Measurements from ENCODE around the gene RAB17. TPM values are rescaled to one million over a fixed set of nuclear protein-coding genes. Genes with fewer than 3 reads are reported as not detected.

Gene RAB17
- total and polyA plus RNA-seq, 2 donors from 2014 or later: 59.1 to 151 TPM

GRCh38 chr2:237585590-237586221, 4.8 kb downstream of the RAB17 start:
- H3K9ac ChIP-seq (ENCODE audit: low read length in 3 of 3): no peak overlapping the region
- DNase-seq: peak in 2 of 5 donors; percentile 26 to 43
- no peaks in the 10 kb centered on the region for H3K9me3 ChIP-seq (ENCODE audit: control insufficient read depth in 2 of 3, insufficient read depth in 1 of 3, low read length in 3 of 3)
- H3K27me3 ChIP-seq (ENCODE audit: control insufficient read depth, insufficient read depth, low read length): no peaks in the 10 kb centered on the region
- peaks cover 0 to 2% (median 0%) of the 10 kb centered on the region in 3 donors for H3K36me3 ChIP-seq (ENCODE audit: control insufficient read depth in 2 of 3, insufficient read depth in 3 of 3, low read length in 3 of 3)
- H3K4me1 ChIP-seq (ENCODE audit: control insufficient read depth in 2 of 3, insufficient read depth in 2 of 3, low read depth in 1 of 3, low read length in 3 of 3): peaks cover 0 to 12% (median 7%) of the 10 kb centered on the region in 3 donors
- TF ChIP-seq CTCF (IDR thresholded peaks at IDR 0.05; ENCODE audit: borderline replicate concordance, extremely low read depth, insufficient read depth): no peak
- intact Hi-C loops (cut with DNase I): loop anchor here (10.0 kb wide), 1 partner anchor 159 kb away; no protein-coding TSS in a partner anchor
- no peak for FAIRE-seq
- H3K4me3 ChIP-seq (ENCODE audit: low read length in 3 of 3): no peak overlapping the region
- no peak overlapping the region for H3K27ac ChIP-seq (ENCODE audit: low read depth in 2 of 2, low read length in 2 of 2)

GRCh38 chr2:237583385-237584295, 6.9 kb downstream of the RAB17 start:
- DNase-seq: peak in 2 of 5 donors; percentile 38 to 57
- TF ChIP-seq CTCF (IDR thresholded peaks at IDR 0.05; ENCODE audit: borderline replicate concordance, extremely low read depth, insufficient read depth): no peak
- Histone ChIP-seq H3K9me3 (ENCODE audit: control insufficient read depth in 2 of 3, insufficient read depth in 1 of 3, low read length in 3 of 3) (no peaks in the 10 kb centered on the region), H3K4me3 (ENCODE audit: low read length in 3 of 3) (no peak overlapping the region), H3K4me1 (ENCODE audit: control insufficient read depth in 2 of 3, insufficient read depth in 2 of 3, low read depth in 1 of 3, low read length in 3 of 3) (peaks cover 0 to 12% (median 7%) of the 10 kb centered on the region in 3 donors), H3K27me3 (ENCODE audit: control insufficient read depth, insufficient read depth, low read length) (no peaks in the 10 kb centered on the region), H3K27ac (ENCODE audit: low read depth in 2 of 2, low read length in 2 of 2) (no peak overlapping the region), H3K9ac (ENCODE audit: low read length in 3 of 3) (no peak overlapping the region), H3K36me3 (ENCODE audit: control insufficient read depth in 2 of 3, insufficient read depth in 3 of 3, low read length in 3 of 3) (peaks cover 0 to 10% (median 4%) of the 10 kb centered on the region in 3 donors)
- intact Hi-C loops (cut with DNase I): loop anchor here (10.0 kb wide), 1 partner anchor 161 kb away; no protein-coding TSS in a partner anchor
- FAIRE-seq: no peak

- intact Hi-C loops (cut with DNase I): loop anchor here (10.0 kb wide), 1 partner anchor 163 kb away; no protein-coding TSS in a partner anchor
- Histone ChIP-seq H3K36me3 (ENCODE audit: control insufficient read depth in 2 of 3, insufficient read depth in 3 of 3, low read length in 3 of 3) (peaks cover 0 to 16% (median 9%) of the 10 kb centered on the region in 3 donors), H3K27ac (ENCODE audit: low read depth in 2 of 2, low read length in 2 of 2) (peak overlapping the region; percentile 48 to 62), H3K4me3 (ENCODE audit: low read length in 3 of 3) (no peak overlapping the region), H3K9me3 (ENCODE audit: control insufficient read depth in 2 of 3, insufficient read depth in 1 of 3, low read length in 3 of 3) (no peaks in the 10 kb centered on the region), H3K27me3 (ENCODE audit: control insufficient read depth, insufficient read depth, low read length) (no peaks in the 10 kb centered on the region), H3K4me1 (ENCODE audit: control insufficient read depth in 2 of 3, insufficient read depth in 2 of 3, low read depth in 1 of 3, low read length in 3 of 3) (peaks cover 0 to 16% (median 7%) of the 10 kb centered on the region in 3 donors), H3K9ac (ENCODE audit: low read length in 3 of 3) (peak overlapping the region in 1 of 3 donors; percentile 35)
- FAIRE-seq: no peak
- TF ChIP-seq CTCF (IDR thresholded peaks at IDR 0.05; ENCODE audit: borderline replicate concordance, extremely low read depth, insufficient read depth): peak; percentile 80
- DNase-seq: peak; percentile 77 to 89 (median 80)
Measured at GRCh38 chr2:237581751-237582746, 8.5 kb downstream of the RAB17 start.

All from kidney (tissue), 14 donors.